ENCODE data around the gene TSC2. TPM values are rescaled to one million over a fixed set of nuclear protein-coding genes. Genes with fewer than 3 reads are reported as not detected.

The TSC2 gene
- total and polyA plus RNA-seq, 9 of the 15 experiments (the other 6 are each of a cell fraction or from before 2014, with no cell fraction given) = 1.3 to 68.1 (median 16.6) TPM

GRCh38 chr16:2072926-2073325 is 25.1 kb downstream of the TSC2 start:
- intact Hi-C loops (cut with micrococcal nuclease) = no loop called here
- no peak for TF ChIP-seq NRF1 (conservative IDR thresholded peaks at IDR 0.05 in 1 of 2, IDR thresholded peaks at IDR 0.05 in 1 of 2)

GRCh38 chr16:2074071-2074470 is 26.3 kb downstream of the TSC2 start:
- BruUV-seq (replicated peaks) = no TSS peak
- 89% methylated on average over 15 of the region's 20 CpGs for WGBS (ENCODE audit: insufficient coverage, low coverage, missing lambda C conversion rate)
- ChIA-PET POLR2A (interaction anchor here (0.7 to 2.0 kb wide), 2 partner anchors 81 to 109 kb away, joined by 5 read pairs; partner anchors contain the start of genes RPS2 and TRAF7), CTCF (ENCODE audit: low intra/inter-chr PET ratio) (no interaction called here)
- no peak overlapping the region for H3K4me3 ChIP-seq
- ATAC-seq (no peak), FAIRE-seq (no peak), DNase-seq (ENCODE audit: extremely low read depth in 1 of 4, low spot score in 3 of 4) (no peak)
- no peak for TF ChIP-seq POLR2AphosphoS5 (IDR thresholded peaks at IDR 0.05; ENCODE audit: control insufficient read depth, insufficient read depth, low read depth, low read length)
- TF ChIP-seq MTA2 (IDR thresholded peaks at IDR 0.05; ENCODE audit: low read depth) = no peak
- TF ChIP-seq, protein P1, sequence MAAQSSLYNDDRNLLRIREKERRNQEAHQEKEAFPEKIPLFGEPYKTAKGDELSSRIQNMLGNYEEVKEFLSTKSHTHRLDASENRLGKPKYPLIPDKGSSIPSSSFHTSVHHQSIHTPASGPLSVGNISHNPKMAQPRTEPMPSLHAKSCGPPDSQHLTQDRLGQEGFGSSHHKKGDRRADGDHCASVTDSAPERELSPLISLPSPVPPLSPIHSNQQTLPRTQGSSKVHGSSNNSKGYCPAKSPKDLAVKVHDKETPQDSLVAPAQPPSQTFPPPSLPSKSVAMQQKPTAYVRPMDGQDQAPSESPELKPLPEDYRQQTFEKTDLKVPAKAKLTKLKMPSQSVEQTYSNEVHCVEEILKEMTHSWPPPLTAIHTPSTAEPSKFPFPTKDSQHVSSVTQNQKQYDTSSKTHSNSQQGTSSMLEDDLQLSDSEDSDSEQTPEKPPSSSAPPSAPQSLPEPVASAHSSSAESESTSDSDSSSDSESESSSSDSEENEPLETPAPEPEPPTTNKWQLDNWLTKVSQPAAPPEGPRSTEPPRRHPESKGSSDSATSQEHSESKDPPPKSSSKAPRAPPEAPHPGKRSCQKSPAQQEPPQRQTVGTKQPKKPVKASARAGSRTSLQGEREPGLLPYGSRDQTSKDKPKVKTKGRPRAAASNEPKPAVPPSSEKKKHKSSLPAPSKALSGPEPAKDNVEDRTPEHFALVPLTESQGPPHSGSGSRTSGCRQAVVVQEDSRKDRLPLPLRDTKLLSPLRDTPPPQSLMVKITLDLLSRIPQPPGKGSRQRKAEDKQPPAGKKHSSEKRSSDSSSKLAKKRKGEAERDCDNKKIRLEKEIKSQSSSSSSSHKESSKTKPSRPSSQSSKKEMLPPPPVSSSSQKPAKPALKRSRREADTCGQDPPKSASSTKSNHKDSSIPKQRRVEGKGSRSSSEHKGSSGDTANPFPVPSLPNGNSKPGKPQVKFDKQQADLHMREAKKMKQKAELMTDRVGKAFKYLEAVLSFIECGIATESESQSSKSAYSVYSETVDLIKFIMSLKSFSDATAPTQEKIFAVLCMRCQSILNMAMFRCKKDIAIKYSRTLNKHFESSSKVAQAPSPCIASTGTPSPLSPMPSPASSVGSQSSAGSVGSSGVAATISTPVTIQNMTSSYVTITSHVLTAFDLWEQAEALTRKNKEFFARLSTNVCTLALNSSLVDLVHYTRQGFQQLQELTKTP (IDR thresholded peaks at IDR 0.05; ENCODE audit: low read depth in 1 of 2, partially characterized antibody in 2 of 2) = no peak
- TF ChIP-seq, protein P2, sequence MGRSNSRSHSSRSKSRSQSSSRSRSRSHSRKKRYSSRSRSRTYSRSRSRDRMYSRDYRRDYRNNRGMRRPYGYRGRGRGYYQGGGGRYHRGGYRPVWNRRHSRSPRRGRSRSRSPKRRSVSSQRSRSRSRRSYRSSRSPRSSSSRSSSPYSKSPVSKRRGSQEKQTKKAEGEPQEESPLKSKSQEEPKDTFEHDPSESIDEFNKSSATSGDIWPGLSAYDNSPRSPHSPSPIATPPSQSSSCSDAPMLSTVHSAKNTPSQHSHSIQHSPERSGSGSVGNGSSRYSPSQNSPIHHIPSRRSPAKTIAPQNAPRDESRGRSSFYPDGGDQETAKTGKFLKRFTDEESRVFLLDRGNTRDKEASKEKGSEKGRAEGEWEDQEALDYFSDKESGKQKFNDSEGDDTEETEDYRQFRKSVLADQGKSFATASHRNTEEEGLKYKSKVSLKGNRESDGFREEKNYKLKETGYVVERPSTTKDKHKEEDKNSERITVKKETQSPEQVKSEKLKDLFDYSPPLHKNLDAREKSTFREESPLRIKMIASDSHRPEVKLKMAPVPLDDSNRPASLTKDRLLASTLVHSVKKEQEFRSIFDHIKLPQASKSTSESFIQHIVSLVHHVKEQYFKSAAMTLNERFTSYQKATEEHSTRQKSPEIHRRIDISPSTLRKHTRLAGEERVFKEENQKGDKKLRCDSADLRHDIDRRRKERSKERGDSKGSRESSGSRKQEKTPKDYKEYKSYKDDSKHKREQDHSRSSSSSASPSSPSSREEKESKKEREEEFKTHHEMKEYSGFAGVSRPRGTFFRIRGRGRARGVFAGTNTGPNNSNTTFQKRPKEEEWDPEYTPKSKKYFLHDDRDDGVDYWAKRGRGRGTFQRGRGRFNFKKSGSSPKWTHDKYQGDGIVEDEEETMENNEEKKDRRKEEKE (IDR thresholded peaks at IDR 0.05; ENCODE audit: borderline replicate concordance in 1 of 2, control insufficient read depth in 1 of 2, low read depth in 2 of 2, low read length in 1 of 2) = no peak
- TF ChIP-seq ZFP36 (IDR thresholded peaks at IDR 0.05; ENCODE audit: low read depth, low read length, partially characterized antibody) = no peak
- in situ Hi-C loops (cut with MboI) (no loop called here), intact Hi-C loops (cut with micrococcal nuclease) (no loop called here)
- peak overlapping the region in 1 of 2 experiments; percentile 45; a peak in 1 of 4 replicates for H3K9ac ChIP-seq (ENCODE audit: insufficient read depth in 1 of 2, low read depth in 2 of 2, low read length in 2 of 2)
- H3K4me1 ChIP-seq (replicated peaks in 1 of 2; ENCODE audit: control insufficient read depth in 2 of 2, insufficient read depth in 2 of 2, low read length in 2 of 2) = peaks cover 0 to 9% of the 10 kb centered on the region in 2 experiments; a peak in 2 of 5 replicates
- H2AFZ ChIP-seq (ENCODE audit: low read depth, low read length) = no peak overlapping the region
- H4K20me1 ChIP-seq (replicated peaks; ENCODE audit: control insufficient read depth, insufficient read depth, low read length) = no peaks in the 10 kb centered on the region
- H3K79me2 ChIP-seq (ENCODE audit: control insufficient read depth, insufficient read depth, low read length) = no peaks in the 10 kb centered on the region
- H3K27ac ChIP-seq (ENCODE audit: extremely low read depth, low read depth, low read length) = no peak overlapping the region
- H3K4me2 ChIP-seq (ENCODE audit: insufficient read depth, low read length) = no peak overlapping the region
- no peaks in the 10 kb centered on the region for H3K9me1 ChIP-seq (ENCODE audit: control insufficient read depth, insufficient read depth, low read length)
- H3K27me3 ChIP-seq (ENCODE audit: control insufficient read depth in 2 of 2, insufficient read depth in 2 of 2, low read length in 2 of 2) = no peaks in the 10 kb centered on the region
- H3K36me3 ChIP-seq (ENCODE audit: control insufficient read depth, insufficient read depth, low read length) = peaks cover 49% of the 10 kb centered on the region; the same call in 1 of the 3 replicates
- no peaks in the 10 kb centered on the region for H3K9me3 ChIP-seq (replicated peaks; ENCODE audit: control insufficient read depth, insufficient read depth, low read depth, low read length)

More at GRCh38 chr16:2072926-2073325, 25.1 kb downstream of the TSC2 start:
- Histone ChIP-seq H3K79me2 (ENCODE audit: control insufficient read depth, insufficient read depth, low read length) (no peaks in the 10 kb centered on the region), H3K9me3 (replicated peaks; ENCODE audit: control insufficient read depth, insufficient read depth, low read depth, low read length) (no peaks in the 10 kb centered on the region), H4K20me1 (replicated peaks; ENCODE audit: control insufficient read depth, insufficient read depth, low read length) (no peaks in the 10 kb centered on the region), H3K9ac (ENCODE audit: insufficient read depth in 1 of 2, low read depth in 2 of 2, low read length in 2 of 2) (peak overlapping the region in 1 of 2 experiments; percentile 13; a peak in 1 of 4 replicates), H3K27ac (ENCODE audit: extremely low read depth, low read depth, low read length) (no peak overlapping the region), H3K36me3 (ENCODE audit: control insufficient read depth, insufficient read depth, low read length) (peaks cover 53% of the 10 kb centered on the region; the same call in 2 of the 3 replicates), H3K4me3 (no peak overlapping the region), H3K4me1 (replicated peaks in 1 of 2; ENCODE audit: control insufficient read depth in 2 of 2, insufficient read depth in 2 of 2, low read length in 2 of 2) (peaks cover 0 to 9% of the 10 kb centered on the region in 2 experiments; a peak in 2 of 5 replicates), H3K27me3 (ENCODE audit: control insufficient read depth in 2 of 2, insufficient read depth in 2 of 2, low read length in 2 of 2) (no peaks in the 10 kb centered on the region), H2AFZ (ENCODE audit: low read depth, low read length) (no peak overlapping the region), H3K9me1 (ENCODE audit: control insufficient read depth, insufficient read depth, low read length) (no peaks in the 10 kb centered on the region), H3K4me2 (ENCODE audit: insufficient read depth, low read length) (no peak overlapping the region)
- CTCF ChIA-PET (ENCODE audit: low intra/inter-chr PET ratio) = no interaction called here
- BruUV-seq (replicated peaks) = no TSS peak
- FAIRE-seq (no peak), ATAC-seq (no peak), DNase-seq (ENCODE audit: extremely low read depth in 1 of 4, low spot score in 3 of 4) (no peak)
- WGBS (ENCODE audit: insufficient coverage, low coverage, missing lambda C conversion rate) = 69% methylated on average over 8 of the region's 8 CpGs
- in situ Hi-C loops (cut with MboI) = no loop called here
- POLR2A ChIA-PET = interaction anchor here (0.5 to 2.0 kb wide), 3 partner anchors 10 to 186 kb away, joined by 3 to 5 read pairs (median 5); partner anchors contain the start of gene TRAF7

Measured in K562 (cell line).